HL-60/S4 treated with retinoic acid at 250 ng/mL for 4 days and 3 days (cell line): ENCODE results near the gene NECTIN1.

ENCODE experiments used
- in situ Hi-C: fragments of 300-500 bp; cut with MboI; formaldehyde crosslinking; loops from 2 replicates; pipeline ENCODE4 v1.7.0; 2022; ENCODE audit warnings: low sequenced_read_pairs

The NECTIN1 gene

DNA sequence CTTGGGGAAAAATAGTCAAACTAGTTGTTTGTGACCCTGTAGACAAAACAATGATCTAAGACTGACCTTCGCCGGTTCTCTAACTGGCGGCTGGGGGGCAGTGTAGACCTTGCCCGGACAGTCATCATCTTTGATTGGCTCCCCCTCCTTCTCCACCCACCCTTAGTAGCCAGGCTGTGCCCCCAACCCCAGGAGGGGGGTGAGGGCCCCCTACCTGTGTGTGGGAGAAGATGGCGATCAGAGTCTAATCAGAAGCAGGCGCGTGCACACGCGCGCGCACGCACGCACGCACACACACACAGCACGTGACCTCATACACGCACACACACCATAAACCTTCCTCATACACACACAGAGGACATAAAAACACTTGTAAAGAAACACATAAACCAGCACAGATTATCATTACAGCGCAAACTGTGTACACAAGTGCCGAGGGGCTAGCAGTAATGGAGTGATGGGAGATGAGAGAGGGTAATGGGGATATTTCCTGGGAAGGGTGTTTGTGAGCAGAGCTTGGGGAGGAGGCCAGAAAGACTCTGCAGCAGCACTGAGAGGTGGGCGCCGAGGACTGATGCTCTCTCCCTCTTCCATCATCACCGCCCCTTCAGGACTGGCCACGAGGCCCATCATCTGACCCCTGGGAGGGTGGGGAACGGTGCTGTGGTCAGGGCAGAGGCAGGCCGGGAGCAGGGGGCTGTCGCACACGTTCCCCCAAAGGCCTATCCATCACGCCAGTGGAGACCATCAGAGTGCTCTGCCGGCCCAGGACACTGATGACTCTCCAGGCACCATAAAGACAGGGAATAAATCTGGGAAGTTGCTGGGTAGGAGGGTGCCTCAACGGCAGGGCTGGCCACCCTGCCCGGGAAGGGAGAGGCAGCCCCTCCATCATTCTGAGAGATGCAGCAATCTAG, 12.2 kb downstream of the NECTIN1 start:
- in situ Hi-C loops = no loop called here

DNA sequence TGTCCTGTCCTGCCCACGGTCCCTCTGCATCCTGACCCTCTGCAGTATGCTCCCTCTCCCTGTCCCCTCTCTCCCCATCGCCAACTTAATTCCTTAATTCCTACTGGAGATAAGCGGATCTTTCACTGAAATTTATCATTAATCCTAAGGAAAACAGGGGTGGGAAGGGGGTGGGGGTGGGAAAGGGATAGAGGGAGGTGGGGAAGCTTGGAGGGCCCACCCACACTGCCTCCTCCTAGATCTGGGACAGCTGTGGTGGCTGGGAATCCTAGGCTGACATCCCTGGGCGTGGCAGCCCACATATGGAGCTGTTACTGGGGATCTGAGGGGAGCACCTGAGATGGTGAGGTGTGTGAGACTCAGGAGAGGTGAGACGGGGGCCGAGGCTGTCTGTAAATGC, 14.4 kb downstream of the NECTIN1 start:
- in situ Hi-C loops = no loop called here

DNA sequence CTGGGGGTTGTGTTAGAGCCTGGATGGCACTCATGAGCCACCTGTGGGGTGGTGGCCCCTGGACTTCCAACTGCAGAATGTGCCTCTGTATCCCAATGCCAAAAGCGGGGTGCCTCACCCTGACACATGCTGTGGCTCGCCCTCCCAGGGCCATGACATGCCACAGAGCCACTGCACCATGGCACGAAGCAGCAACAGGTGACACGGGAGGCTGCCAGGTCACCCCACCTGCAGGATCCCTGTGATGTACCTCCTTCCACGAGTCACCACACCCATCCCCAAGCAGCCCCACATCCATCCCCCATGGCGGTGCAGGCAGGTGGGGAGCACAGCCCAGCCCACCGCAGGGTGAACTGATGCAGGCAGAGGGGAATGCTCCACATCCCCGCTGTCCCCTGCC, 14.8 kb downstream of the NECTIN1 start:
- in situ Hi-C loops = no loop called here

DNA sequence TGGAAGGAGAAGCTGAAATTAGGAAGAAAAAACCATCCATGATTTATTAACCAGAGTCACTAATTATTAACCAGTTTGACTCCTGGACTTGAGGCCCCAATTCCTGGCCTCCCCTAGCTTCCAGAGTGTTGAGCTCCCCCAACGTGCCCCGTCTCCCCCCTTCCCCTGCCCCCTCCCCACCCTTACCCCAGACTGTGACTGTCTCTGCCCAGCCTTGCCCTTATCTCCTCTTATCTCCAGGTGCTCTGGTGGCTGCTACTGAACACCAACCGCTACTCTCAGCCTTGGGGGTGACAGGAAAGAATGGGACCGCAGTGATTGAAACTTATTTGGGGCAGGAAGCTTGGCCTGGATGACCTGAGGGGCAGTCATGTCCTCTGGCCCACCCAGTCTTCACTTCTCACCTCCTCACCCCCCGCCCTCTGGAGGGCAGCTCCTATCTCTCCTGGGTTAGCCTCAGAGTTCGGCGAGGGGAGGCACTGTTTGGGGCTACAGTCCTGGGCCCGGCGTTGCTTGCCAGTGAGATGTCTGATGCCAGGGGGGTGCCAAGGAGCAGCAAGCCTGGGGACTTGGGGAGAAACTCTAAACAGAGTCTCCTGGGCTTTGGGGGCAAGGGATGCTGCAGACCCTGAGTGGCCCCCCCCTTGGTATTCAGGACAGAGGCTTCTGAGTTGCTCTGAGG, 15.5 kb downstream of the NECTIN1 start:
- in situ Hi-C loops = no loop called here

DNA sequence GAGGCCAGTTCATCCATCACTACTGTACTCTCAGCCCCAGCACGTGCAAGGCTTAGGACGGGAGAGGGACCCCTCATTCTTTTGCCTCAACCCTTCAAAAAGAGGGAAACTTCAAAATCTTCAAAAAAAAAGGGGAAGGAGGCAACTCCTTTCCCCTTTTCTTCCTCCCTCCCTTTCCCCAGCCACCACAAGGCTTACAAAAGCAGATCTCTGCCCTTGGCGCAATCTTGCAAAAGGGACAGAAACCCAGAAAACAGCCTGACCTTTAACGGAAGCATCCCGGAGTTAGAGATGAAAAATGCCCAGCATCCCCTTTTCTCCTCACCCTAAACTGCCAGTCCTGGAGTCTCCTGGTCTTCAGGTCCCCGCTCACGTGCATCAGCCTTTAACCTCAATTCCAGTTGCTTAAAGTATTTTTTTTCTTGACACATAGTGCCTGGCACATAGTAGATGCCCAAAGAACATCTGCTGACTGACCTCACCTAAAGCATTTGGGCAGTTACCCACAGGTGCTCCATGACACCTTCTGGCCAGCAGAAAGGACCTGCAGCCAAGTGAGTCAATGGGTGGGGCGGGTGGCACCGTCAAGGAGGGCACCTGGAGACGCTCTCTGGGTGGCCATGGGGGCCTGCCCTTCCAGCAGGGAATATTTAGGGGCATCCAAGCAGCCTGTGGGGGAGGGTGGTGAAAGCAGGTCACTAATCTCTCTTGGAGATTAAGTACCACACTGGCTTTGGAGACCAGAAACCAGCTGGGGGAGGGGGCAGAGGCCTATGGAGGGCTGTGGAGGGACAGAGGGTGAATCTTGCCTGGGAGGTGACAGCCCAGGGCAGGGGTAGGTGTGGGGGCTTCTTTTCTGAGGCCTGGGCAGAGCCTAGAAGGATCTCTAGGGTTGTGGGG, 16.3 kb downstream of the NECTIN1 start:
- in situ Hi-C loops = no loop called here

DNA sequence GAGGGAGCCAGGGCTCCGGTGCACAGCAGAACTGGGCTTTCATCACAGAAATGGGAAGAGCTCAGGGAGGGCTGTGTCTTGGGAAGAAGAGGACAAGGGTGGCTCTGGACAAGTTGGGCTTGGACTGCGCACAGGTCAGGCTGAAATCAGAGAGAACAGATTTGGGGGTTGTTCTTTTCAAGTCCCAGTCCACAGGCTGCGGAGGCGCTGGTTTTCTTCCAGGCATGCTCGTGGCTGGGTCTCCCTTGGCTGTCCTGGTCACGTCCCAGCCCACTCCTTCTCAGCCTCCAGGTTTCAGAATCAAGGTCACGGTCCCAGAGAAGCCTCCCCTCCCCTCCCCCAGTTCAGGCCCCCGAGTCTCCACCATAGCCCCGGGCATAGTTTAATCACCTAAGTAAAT, 17.0 kb downstream of the NECTIN1 start:
- in situ Hi-C loops = no loop called here

DNA sequence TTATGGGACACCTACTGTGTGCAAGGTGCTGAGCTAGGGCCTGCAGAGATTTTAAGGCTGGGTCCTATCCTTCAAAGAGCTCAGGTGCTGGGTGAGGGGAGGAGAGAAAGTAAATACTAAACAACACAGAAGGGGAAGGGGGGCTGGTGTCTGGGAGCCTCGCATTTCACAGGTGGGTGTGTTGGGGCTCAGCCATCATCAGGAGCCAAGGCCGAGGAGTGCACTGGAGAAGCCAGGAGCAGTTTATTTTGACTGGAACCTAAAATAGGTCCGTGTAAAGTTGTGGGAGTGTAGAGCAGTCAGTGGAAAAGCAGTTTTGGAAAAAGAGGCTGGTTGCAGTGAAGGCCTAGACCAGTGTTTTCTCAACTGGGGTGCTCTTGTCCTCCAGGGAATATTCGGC, 17.5 kb downstream of the NECTIN1 start:
- in situ Hi-C loops = no loop called here

DNA sequence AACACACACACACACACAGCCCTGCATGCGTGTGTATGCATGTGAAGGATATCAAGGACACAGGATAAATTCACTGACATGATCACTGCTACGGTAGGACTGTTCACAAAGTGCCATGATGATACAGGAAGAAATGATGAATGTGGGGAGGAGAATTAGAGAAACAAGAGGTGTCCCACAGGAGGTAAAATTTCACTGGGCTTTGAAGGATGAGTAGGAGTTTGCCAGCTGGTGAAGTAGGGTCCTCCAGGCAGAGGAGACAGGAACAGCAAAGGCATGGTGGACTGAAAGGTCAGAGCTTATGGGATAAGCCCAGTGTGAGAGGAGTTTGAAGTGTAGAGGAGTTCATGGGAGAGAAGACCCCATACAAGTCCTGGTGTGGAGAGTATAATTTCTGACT, 18.6 kb downstream of the NECTIN1 start:
- in situ Hi-C loops = no loop called here

DNA sequence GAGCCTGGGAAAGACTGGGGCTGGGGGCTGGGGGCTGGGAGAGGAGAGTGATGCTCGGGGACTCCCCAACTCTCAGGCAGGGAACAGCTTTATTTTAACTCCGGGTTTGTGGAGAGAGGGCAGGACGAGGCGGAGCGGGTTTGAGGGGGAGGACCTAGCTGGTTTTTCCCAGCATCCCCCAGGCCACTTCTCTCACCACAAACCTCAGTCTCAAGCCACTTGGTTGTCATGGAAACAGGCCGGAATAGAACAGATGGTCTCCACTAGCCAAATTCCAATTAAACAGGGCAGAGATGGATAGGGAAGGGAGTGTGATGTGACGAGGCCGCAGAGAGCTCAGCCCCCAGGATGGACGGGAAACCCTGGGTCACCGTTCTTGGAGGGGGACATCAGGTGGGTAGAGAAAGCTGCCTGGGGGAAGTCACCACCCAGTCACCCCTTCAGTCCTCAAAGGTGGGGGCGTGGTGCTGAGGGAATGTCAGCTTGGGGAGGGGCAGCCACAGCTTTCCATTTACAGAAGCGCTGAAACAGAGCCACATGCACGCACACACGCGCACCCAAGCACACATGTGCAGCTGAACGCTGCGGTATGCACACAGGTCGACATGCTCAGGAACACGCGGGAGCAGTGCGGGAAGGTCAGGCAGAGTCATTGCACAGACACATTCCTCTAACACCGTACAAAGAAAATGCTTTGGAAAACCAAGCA, 19.2 kb downstream of the NECTIN1 start:
- in situ Hi-C loops = no loop called here

DNA sequence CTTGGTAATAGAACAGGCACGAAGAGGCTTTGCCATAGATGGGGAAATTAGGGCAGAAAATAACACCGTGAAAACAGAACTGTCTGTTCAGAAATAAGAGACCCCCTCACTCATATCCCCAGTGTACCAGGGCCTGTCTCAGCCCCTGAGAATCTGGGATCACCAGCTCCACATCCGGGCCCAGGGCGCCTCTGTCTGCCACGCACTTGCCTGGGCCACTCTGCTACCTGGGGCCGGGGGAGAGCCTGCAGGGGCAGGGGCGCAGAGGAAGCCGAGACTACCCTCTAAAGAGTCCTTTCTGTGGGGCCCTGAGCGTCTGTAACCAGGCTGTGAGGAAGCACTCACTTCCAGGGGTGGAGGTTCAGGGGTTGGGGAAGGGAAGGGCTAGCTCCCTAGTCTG, 19.8 kb downstream of the NECTIN1 start:
- in situ Hi-C loops = no loop called here

DNA sequence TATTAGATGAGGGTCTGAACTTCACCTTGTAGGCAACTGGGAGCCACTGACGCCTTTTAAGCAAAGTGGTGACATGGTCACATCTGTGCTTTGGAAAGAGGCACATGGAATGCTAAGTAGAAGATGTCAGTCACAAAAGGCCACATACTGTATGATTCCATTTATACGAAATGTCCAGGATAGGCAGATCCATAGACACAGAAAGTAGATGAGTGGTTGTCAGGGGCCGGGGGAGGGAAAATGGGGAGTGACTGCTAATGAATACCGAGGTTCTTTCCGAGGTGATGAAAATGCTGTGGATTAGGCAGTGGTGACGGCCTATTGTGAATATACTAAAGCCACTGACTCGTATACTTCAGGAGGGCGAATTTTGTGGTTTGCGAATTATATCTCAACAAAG, 20.6 kb downstream of the NECTIN1 start:
- in situ Hi-C loops = no loop called here

DNA sequence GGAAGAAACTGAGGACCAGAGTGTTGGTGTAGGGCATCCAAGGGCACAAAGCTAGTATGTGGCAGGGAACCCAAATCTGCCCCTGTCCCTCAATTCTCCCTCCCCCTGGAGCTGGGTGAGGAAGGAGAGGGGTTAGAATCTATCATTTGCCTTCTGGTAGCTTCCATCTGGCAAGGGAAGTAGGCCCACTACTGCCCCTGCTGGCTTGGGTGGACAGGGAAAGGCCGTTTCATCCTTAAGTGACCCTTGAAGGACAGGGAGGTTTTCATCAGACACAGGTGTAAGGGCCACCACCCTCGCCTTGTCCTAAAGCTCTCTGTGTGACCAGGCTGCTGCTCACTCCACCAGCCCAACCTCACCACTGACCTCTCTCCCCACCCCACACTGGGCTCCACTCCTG, 22.1 kb downstream of the NECTIN1 start:
- in situ Hi-C loops = no loop called here

DNA sequence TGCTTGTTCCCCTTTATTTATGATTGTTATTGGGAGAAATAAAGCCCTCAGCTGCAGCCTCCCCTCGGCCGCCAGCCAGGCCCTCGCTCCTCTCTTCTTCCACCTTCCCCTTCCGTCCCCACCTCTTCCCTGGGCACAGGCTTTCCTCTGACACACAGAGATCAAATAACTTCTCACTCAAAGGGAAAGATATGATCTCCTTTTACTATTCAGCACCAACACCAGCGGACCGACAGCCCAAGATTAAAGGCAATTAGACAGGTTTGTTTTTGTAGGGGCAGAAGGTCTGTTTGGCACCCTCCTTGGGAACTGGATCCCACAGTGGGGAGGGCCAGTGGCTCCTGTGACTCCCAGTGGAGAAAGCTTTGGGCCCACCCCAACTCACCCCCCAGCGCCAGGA, 23.0 kb downstream of the NECTIN1 start:
- in situ Hi-C loops = no loop called here

DNA sequence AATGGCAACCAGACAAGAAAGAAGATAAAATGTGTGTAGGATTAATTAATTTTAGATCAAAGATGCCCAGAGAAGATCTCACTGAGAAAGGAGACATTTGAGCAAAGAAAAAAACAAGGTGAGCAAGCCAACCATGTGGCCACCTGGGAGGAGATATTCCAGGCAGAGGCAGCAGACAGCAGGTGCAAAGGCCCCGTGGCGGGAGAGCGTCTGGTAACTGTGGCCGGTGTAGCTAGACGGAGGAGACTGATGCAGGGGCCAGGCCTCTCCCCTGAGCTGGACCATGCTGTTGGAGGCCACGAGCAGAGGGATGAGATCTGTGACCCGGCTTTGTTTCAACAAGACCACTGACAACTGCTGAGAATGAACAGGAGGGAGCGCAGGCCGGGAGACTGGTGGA, 23.6 kb downstream of the NECTIN1 start:
- in situ Hi-C loops = no loop called here

DNA sequence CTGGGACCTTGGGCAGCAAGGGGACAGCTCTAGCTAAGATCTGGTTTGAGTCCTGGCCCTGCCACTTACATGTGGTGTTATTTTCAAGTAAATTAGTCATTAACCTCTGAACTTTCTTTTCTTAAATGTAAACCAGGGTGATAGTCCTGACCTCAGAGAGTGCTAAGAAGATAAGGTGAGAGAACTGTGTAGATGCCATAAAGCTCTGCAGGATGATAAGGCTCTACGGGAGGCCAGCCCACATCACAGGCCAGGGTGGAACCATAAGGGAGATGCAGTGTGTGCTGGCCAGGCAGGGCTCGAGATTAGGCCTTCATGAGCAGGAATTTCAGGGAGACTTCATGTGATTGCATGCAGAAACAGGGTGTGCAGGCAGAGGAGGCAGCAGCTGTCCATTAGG, 24.2 kb downstream of the NECTIN1 start:
- in situ Hi-C loops = no loop called here

DNA sequence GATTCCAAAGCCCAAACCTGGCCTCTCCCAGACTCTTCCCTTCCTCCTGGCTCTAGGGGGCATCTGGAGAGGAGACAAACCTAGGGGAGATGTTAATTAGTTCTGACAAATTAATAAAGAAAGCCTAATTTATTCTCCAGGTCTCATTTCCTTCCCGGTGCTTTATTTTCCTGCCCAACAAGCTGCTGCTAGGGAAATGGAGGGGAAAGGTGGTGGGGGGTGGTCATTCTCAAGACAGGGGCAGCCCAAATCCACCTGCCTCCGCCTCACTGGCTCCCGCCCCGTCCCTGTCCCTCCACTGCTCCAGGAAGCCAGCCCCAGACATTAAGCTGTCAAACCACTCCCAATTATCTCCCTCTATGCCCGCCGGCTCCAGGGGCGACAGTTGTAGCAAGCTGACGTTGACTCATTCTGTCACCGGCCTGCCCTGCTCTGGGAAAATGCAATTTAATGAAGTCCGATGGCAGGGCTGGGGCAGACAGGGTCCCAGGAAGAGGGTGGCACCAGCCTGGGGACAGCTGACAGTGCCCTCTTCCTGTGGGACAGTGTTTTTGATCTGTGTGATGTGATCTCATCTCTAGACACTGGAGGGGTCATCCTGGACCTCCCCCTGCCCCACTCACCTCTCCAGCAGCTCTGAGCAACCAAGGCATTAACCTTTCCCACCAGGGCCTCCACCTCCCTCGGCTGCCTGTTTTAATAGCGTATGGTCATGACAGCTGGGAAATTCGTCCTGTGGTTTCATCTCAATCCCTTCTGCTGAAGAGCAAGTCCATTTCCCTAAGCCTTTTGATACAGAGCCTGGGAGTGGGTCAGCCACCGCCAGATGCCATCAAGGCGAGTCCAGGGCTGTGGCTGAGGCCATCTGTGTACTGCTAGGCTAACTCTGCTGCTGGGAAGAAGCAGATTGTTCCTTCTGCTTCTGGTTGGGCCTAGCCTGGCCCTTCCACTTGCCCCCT, 27.1 kb downstream of the NECTIN1 start:
- in situ Hi-C loops = no loop called here

DNA sequence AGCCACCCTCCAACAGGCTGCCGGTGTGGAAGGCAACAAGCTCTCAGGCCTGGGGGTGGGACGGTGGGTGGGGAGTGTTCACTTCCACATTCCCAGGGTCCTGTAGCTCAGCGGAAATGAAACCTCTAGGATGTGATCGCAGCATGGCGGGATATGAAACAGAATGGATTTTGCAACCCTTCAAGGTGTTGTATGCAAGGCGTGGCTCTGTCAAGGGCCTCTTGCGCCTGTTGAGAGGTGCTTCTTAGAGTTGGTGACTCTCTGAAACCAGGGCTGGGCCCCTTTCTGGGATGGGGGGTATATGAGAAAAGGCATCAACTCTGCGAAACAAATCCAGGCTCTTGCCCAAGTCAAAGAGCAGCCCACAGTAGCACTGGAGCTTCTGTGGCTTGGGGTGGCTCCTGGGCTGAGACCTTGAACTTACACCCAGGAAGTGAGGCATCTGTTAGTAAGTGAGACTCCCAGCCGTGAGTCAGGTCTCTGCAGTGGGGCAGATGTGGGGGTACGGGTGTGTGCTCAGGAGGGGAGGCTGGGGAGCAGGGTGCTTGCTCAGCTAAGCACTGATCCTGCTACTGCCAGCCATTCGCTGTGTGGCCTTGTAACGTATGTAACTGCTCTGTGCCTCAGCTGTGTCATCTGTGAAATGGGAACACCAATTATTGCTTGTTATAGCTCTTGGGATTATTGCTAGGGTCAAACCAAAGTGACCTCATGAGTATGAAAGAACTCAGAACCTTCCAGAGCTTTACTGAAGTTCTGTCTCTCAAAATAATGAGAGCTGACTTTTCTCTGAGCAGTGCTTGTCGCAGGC, 28.3 kb downstream of the NECTIN1 start:
- in situ Hi-C loops = no loop called here

DNA sequence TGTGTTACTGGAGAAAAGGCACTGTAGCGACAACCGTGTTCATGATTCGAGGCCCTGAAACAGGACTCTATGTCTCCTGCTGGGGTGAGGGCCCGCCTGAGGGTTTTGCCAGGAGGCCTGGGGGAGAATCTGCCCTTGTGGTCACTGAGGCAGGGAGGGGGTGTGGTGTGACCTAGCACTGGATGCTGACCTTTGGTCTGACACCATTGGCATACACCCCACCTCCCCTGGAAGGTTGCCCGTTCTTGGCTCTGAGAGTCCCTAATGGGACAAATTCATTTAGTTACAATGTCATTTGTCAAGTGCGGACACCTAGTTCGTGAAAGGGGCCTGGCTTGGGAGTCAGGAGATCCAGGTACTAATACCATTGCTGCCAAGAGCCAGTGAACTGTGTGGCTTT, 29.0 kb downstream of the NECTIN1 start:
- in situ Hi-C loops = no loop called here

DNA sequence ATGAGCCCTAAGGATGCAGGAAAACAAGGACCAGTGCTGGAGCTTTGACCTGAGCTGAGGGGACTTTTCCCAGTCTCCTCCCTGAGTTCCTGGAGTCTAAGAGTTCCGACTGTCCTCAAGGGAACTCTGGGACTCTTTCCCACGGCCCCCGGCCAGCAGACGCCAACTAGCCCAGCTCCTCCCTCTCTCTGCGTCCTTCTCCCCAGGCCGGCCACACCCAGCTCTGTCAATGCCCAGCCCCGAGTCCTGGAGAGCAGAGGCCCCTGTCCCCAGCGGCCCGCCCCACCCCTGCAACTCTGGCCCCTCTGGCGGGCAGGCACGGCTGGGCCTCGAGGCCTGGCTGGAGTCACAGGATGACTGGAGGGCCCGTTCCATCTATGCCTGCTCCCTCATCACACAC, 29.8 kb downstream of the NECTIN1 start:
- in situ Hi-C loops = no loop called here
